Kidney epithelial cell (primary cell): ENCODE data around the gene MACROD2. TPM values are rescaled to one million over a fixed set of nuclear protein-coding genes. Genes with fewer than 3 reads are reported as not detected.
"Not testable (repeated sequence)": the region's sequence is repeated elsewhere in the genome, so short reads cannot be mapped to it uniquely, and the experiment has no call there.

Experiments
- DNase-seq: peaks from one replicate; pipeline ENCODE4 v3.0.0-alpha.2; 2010; ENCODE audit warnings: low read depth
- H3K27me3 ChIP-seq: 2 replicates; pipeline ENCODE4 v1.6.0; 2011; ENCODE audit warnings: low read length; ENCODE audit not compliant: control insufficient read depth, insufficient read depth
- H3K36me3 ChIP-seq: 2 replicates; pipeline ENCODE4 v1.5.1; 2011; ENCODE audit warnings: low read length; ENCODE audit not compliant: control insufficient read depth, insufficient read depth
- H3K4me3 ChIP-seq: 2 replicates; pipeline ENCODE4 v1.5.1; 2011; ENCODE audit warnings: low read depth, mild to moderate bottlenecking, control low read depth, low read length
- total RNA-seq: library from RNA; depleted of rRNA; stranded (reverse); fragments of >200 nt; gene quantifications from 2 replicates; pipeline ENCODE4 v1.2.3, GENCODE V29; 2015
- TF ChIP-seq, protein P1 (sequence below): IDR thresholded peaks from 2 replicates; pipeline ENCODE4 v1.5.1; 2011; ENCODE audit warnings: mild to moderate bottlenecking, moderate library complexity, low read length, control low read depth, inconsistent platforms; ENCODE audit not compliant: insufficient read depth, poor library complexity, severe bottlenecking

Gene MACROD2
- total RNA-seq, 1 donor from 2014 or later: 0.79 TPM

DNA sequence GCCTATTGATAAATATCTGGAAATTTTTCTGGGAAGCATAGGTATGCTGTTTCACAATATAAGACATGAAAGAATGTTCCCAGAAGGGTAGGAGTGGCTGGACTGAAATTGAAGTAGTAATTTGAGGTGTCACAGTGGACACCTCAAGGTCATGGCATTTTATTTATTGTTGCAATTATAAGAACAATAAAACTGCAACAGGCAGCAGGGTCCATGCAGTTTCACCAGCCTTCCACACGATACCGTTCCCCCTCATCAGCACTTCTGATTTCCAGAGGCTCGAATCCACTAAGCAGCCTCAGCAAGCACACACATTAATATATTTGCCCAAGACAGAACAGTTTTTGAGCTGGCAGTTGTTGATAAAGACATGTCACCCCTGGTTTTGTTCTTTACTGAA is 1540.5 kb downstream of the MACROD2 start:
- no peak overlapping the region for H3K4me3 ChIP-seq
- H3K36me3 ChIP-seq: no peaks in the 10 kb centered on the region
- no peaks in the 10 kb centered on the region for H3K27me3 ChIP-seq
- TF ChIP-seq, protein P1, sequence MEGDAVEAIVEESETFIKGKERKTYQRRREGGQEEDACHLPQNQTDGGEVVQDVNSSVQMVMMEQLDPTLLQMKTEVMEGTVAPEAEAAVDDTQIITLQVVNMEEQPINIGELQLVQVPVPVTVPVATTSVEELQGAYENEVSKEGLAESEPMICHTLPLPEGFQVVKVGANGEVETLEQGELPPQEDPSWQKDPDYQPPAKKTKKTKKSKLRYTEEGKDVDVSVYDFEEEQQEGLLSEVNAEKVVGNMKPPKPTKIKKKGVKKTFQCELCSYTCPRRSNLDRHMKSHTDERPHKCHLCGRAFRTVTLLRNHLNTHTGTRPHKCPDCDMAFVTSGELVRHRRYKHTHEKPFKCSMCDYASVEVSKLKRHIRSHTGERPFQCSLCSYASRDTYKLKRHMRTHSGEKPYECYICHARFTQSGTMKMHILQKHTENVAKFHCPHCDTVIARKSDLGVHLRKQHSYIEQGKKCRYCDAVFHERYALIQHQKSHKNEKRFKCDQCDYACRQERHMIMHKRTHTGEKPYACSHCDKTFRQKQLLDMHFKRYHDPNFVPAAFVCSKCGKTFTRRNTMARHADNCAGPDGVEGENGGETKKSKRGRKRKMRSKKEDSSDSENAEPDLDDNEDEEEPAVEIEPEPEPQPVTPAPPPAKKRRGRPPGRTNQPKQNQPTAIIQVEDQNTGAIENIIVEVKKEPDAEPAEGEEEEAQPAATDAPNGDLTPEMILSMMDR: no peak
- DNase-seq: no peak

DNA sequence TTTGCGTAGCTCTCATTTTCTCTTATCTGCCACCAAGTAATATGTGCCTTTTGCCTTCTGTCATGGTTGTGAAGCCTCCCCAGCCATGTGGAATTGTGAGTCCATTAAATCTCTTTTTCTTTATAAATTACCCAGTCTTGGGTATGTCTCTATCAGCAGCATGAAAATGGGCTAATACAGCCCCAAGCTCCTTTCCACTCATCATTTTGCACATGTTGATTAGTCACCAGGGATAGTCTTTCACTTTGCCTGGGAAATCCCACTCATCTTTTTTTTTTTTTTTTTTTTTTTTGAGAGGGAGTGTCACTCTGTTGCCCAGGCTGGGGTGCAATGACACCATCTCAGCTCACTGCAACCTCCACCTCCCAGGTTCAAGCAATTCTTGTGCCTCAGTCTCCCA is 1541.9 kb downstream of the MACROD2 start:
- not testable (repeated sequence) for H3K27me3 ChIP-seq, DNase-seq, H3K36me3 ChIP-seq, H3K4me3 ChIP-seq

DNA sequence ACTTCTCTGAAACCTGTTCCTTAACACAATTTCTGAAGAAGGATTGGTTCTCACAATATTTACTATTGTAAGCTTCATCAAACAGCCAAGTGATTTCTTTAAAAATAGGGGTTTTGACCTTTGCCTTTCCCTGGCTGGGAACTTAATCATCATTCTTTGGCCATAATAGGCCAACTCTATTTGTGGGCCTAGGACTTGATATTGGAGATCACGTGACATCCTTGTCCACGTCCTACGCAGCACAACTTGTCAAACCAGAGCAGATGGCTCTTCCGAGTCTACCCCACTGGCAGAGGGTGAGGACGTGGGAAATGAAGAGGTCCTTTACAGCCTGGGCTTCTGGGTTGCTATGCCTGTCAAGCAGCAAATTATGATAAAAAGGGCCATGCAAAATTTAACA is 1547.3 kb downstream of the MACROD2 start:
- Histone ChIP-seq H3K27me3 (no peaks in the 10 kb centered on the region), H3K36me3 (no peaks in the 10 kb centered on the region), H3K4me3 (no peak overlapping the region)
- no peak for DNase-seq
- TF ChIP-seq, protein P1: no peak

DNA sequence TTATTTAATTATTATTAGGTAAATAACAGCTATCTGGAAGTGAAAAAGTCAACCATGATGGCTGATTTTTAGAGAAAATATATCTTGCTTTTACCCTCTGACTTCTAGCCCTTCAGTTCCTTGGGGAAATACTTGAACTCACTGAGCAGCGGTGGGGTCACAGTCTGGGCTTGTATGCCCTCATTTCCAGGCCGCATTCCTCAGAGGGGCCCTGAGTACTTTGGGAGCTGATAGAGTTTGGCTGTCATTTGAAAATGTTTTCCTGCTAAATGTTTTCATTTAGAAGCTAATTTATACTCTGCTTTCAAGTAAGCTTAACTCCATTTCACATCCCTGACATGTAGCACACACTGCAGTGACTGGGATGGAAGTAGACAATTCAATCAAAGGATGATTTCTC is 1549.4 kb downstream of the MACROD2 start:
- Histone ChIP-seq H3K36me3 (no peaks in the 10 kb centered on the region), H3K4me3 (no peak overlapping the region), H3K27me3 (no peaks in the 10 kb centered on the region)
- TF ChIP-seq, protein P1: no peak
- no peak for DNase-seq

DNA sequence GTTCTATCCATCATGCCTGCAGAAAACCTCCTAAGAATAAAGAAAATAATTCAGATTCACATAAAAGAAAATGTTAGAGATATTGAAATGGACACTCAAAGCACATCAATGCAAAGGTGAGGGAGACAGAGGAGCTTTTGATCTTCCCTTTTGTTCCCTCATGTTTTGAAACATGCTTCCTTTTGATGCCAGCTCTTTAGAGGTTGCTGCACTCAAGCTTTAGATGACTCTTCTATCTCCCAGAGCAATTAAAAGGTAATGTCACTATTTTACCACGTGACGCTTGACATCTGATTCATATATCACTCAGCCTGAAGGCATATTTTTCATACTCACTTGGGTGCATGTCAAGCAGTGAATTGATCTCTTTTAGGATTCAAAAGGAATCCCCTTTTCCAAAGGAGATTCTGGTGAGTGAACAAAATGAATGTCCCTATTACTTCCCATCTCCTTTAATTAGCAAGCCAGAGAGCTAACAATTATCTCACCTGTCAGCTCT is 1551.3 kb downstream of the MACROD2 start:
- no peaks in the 10 kb centered on the region for H3K27me3 ChIP-seq
- no peak overlapping the region for H3K4me3 ChIP-seq
- TF ChIP-seq, protein P1: no peak
- no peak for DNase-seq
- H3K36me3 ChIP-seq: no peaks in the 10 kb centered on the region

DNA sequence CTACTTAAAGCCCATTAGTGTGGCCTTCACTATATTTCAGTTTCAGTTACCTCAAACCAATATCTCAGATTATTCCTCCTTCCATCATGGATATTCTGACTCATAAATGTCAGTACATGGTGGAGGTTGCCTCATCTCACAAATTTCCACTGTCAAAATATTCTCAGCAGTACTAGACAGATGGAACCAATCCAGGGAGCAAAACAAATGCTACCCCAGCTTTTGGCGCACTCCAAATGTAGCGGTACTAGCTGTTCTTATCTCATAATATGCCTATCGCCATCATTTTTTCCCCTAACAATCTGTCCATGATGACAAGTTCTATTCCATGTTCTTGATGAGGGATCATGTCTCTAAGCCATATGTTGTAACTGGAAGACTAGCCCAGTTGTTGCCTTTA is 1551.8 kb downstream of the MACROD2 start:
- H3K27me3 ChIP-seq: no peaks in the 10 kb centered on the region
- no peak overlapping the region for H3K4me3 ChIP-seq
- DNase-seq: no peak
- TF ChIP-seq, protein P1: no peak
- no peaks in the 10 kb centered on the region for H3K36me3 ChIP-seq
